HepG2 (cell line): ENCODE data around the gene LRBA. TPM values are rescaled to one million over a fixed set of nuclear protein-coding genes. Genes with fewer than 3 reads are reported as not detected.
A peak's percentile ranks its signal among the peaks of the same experiment; 100 is the strongest.

Experiments used
- ATAC-seq: fragments of 200-7000 bp; cut with Tn5 transposase; 3 replicates; pipeline ENCODE4 v1.9.1; 2020; ENCODE audit warnings: mild to moderate bottlenecking, moderate library complexity
- BruUV-seq: library from RNA; stranded (reverse); fragments of 400-500 nt; replicated peaks from 2 replicates; lab custom pipeline; 2021; lab: Mats Ljungman, UMichigan
- CTCF ChIA-PET: fragments of 300-600 bp; formaldehyde crosslinking; extraction: SDS; loops from one replicate; lab custom pipeline; 2021; ENCODE audit warnings: low total read pairs, inconsistent platforms, low intra/inter-chr PET ratio; lab: Yijun Ruan, JAX
- POLR2A ChIA-PET: fragments of 350-600 bp; sonication (Branson Sonifier 250); formaldehyde crosslinking; loops from one replicate; lab custom pipeline; 2020; ENCODE audit warnings: antibody characterized with exemption, inconsistent platforms; lab: Yijun Ruan, JAX
- DNase-seq: peaks from one replicate; pipeline ENCODE4 v3.0.0-alpha.2; 2015; ENCODE audit warnings: low spot score
- FAIRE-seq: peaks from 3 replicates; lab custom pipeline; 2011; peaks lifted over from hg19 to GRCh38; lab: Jason Lieb, UNC
- H2AFZ ChIP-seq: one replicate; pipeline ENCODE4 v1.6.1; 2011; ENCODE audit warnings: low read length, inconsistent platforms
- H3K27ac ChIP-seq: fragments of 300-600 bp; 3 replicates; pipeline ENCODE4 v1.8.0; 2011; ENCODE audit warnings: mixed run types, mild to moderate bottlenecking, mixed read lengths, low read length, inconsistent platforms; ENCODE audit not compliant: insufficient read depth; ENCODE audit errors: extremely low read length
- H3K27me3 ChIP-seq, 2 experiments: fragments of 200-600 bp in 1 of 2; 2 replicates in 1 of 2; 3 replicates in 1 of 2; pipeline versions ENCODE4 v1.6.0 to v1.8.0; 2011; ENCODE audit warnings: low read length in 2 of 2, mild to moderate bottlenecking in 2 of 2, moderate library complexity in 2 of 2, inconsistent platforms in 1 of 2; ENCODE audit not compliant: insufficient read depth in 2 of 2, control insufficient read depth in 1 of 2
- H3K36me3 ChIP-seq, 2 experiments: fragments of 200-600 bp in 1 of 2; replicated peaks in 1 of 2; 2 replicates in 1 of 2; 3 replicates in 1 of 2; pipeline versions ENCODE4 v1.5.1 to v1.8.0; 2011; ENCODE audit warnings: low read length in 2 of 2, inconsistent platforms in 1 of 2; ENCODE audit not compliant: insufficient read depth in 2 of 2, control insufficient read depth in 1 of 2
- H3K4me1 ChIP-seq: 2 replicates; pipeline ENCODE4 v1.5.1; 2012; ENCODE audit warnings: low read length, inconsistent platforms; ENCODE audit not compliant: insufficient read depth
- H3K4me2 ChIP-seq: 2 replicates; pipeline ENCODE4 v1.6.0; 2011; ENCODE audit warnings: low read depth, low read length, inconsistent platforms
- H3K4me3 ChIP-seq, 3 experiments: fragments of 200-600 bp in 1 of 3; sonication (generic), shearing (Covaris generic) in 1 of 3; replicated peaks in 1 of 3; 2 replicates each; pipeline ENCODE4 v1.5.1; 2011 to 2016; ENCODE audit warnings: low read length in 3 of 3, inconsistent platforms in 2 of 3, low read depth in 2 of 3, mild to moderate bottlenecking in 2 of 3, control low read depth in 1 of 3, mixed read lengths in 1 of 3; ENCODE audit not compliant: insufficient read depth in 1 of 3
- H3K79me2 ChIP-seq: one replicate; pipeline ENCODE4 v1.6.1; 2011; ENCODE audit warnings: low read length, inconsistent platforms; ENCODE audit not compliant: insufficient read depth
- H3K9ac ChIP-seq: 2 replicates; pipeline ENCODE4 v1.6.0; 2011; ENCODE audit warnings: mild to moderate bottlenecking, low read depth, low read length, inconsistent platforms; ENCODE audit not compliant: insufficient read depth
- H3K9me3 ChIP-seq: 2 replicates; pipeline ENCODE4 v1.5.1; 2012; ENCODE audit warnings: mild to moderate bottlenecking, low read length
- H4K20me1 ChIP-seq: 2 replicates; pipeline ENCODE4 v1.6.0; 2011; ENCODE audit warnings: inconsistent platforms, mild to moderate bottlenecking, low read length, moderate library complexity; ENCODE audit not compliant: insufficient read depth
- FOXK2 ChIP-seq: fragments of 450-650 bp; IDR thresholded peaks from 2 replicates; pipeline ENCODE4 v1.6.1; 2016
- HDAC1 ChIP-seq: sonication (generic); formaldehyde crosslinking; IDR thresholded peaks from 2 replicates; pipeline ENCODE4 v1.5.1; 2020; ENCODE audit warnings: mild to moderate bottlenecking, missing genetic modification reagents
- KLF11 ChIP-seq: IDR thresholded peaks from 2 replicates; pipeline ENCODE4 v1.6.1; 2016; ENCODE audit warnings: missing compliant biosample characterization
- ZFP82 ChIP-seq: sonication (generic); formaldehyde crosslinking; IDR thresholded peaks from 2 replicates; pipeline ENCODE4 v1.5.1; 2020; ENCODE audit warnings: mild to moderate bottlenecking, missing genetic modification reagents, borderline replicate concordance
- ZNF33B ChIP-seq: sonication (generic); formaldehyde crosslinking; IDR thresholded peaks from 2 replicates; pipeline ENCODE4 v1.5.1; 2020; ENCODE audit warnings: mild to moderate bottlenecking, missing genetic modification reagents
- ZNF557 ChIP-seq: sonication (generic); formaldehyde crosslinking; IDR thresholded peaks from 2 replicates; pipeline ENCODE4 v1.4.0; 2020; ENCODE audit warnings: missing genetic modification reagents
- ZNF572 ChIP-seq: sonication (generic); formaldehyde crosslinking; IDR thresholded peaks from 2 replicates; pipeline ENCODE4 v1.5.1; 2020; ENCODE audit warnings: mild to moderate bottlenecking, missing genetic modification reagents
- WGBS: methylation state at CpG from one replicate; pipeline ENCODE4 v1.1.6; 2017; ENCODE audit warnings: low lambda C conversion rate; 5-methylcytosine and 5-hydroxymethylcytosine counted together
- in situ Hi-C: cut with HindIII; loops from 2 replicates; pipeline ENCODE4 v1.10.0; 2017; ENCODE audit warnings: low pct_unique_long_range_greater_than_20kb; ENCODE audit not compliant: extremely low pct_ligation_motif_present
- intact Hi-C: fragments of 100-400 bp; cut with micrococcal nuclease; formaldehyde crosslinking; loops from one replicate; pipeline ENCODE4 v1.10.0; 2022; ENCODE audit not compliant: unreplicated experiment
- polyA plus RNA-seq, 8 experiments: library from polyadenylated mRNA; depleted of rRNA in 3 of 8; stranded (reverse) in 7 of 8; unstranded in 1 of 8; fragments of >200 nt; fragmentation: Illumina TruSeq in 4 of 8; extraction: Trizol in 4 of 8; gene quantifications; 2 replicates each; pipeline versions ENCODE4 v1.2.1 to v1.2.3, GENCODE V29; 2011 to 2016; ENCODE audit warnings: low read depth in 4 of 8, missing spikeins in 1 of 8, mixed read lengths in 1 of 8; ENCODE audit not compliant: insufficient read depth in 1 of 8
- total RNA-seq, 5 experiments: library from RNA; depleted of rRNA; stranded (reverse); fragments of >200 nt; fragmentation: Illumina TruSeq; extraction: Trizol; gene quantifications; 2 replicates each; pipeline ENCODE4 v1.2.3, GENCODE V29; 2016; ENCODE audit warnings: low read depth in 1 of 5
- TF ChIP-seq, protein P1 (sequence below): sonication (generic); formaldehyde crosslinking; IDR thresholded peaks from 2 replicates; pipeline ENCODE4 v1.5.0; 2020; ENCODE audit warnings: mild to moderate bottlenecking, missing genetic modification reagents, borderline replicate concordance
- TF ChIP-seq, protein P2 (sequence below): IDR thresholded peaks from 2 replicates; pipeline ENCODE4 v1.6.1; 2016; ENCODE audit warnings: missing compliant biosample characterization, missing genetic modification reagents, borderline replicate concordance
- TF ChIP-seq, protein P3 (sequence below): sonication (generic); formaldehyde crosslinking; IDR thresholded peaks from 2 replicates; pipeline ENCODE4 v1.4.0; 2020; ENCODE audit warnings: mild to moderate bottlenecking, missing genetic modification reagents

The LRBA gene
- total and polyA plus RNA-seq, 2 of the 13 experiments (the other 11 are each of a cell fraction or from before 2014, with no cell fraction given) = 21.0 to 37.2 TPM

DNA sequence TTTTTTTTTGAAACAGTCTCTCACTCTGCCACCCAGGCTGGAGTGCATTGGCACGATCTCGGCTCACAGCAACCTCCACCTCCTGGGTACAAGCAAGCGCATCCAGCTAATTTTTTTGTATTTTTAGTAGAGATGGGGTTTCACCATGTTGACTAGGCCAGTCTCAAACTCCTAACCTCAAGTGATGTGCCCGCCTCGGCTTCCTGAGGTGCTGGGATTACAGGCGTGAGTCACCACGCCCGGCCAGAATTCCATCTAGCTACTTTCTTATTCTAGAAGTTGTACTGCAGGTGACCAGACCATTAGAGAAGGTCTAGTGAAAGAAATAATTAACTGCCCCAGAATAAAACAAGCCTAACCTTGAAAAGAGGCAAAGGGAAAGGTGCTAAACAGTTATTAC is 2.3 kb downstream of the LRBA start:
- no peak overlapping the region for H3K27ac ChIP-seq
- ChIA-PET POLR2A (interaction anchor here (1.0 kb wide), 1 partner anchor 86 kb away, joined by 3 read pairs; no protein-coding TSS in a partner anchor), CTCF (no interaction called here)
- 69% methylated on average over 8 of the region's 8 CpGs for WGBS
- peak overlapping the region; percentile 29; the same call in 1 of the 2 replicates for H3K9ac ChIP-seq
- BruUV-seq = no TSS peak
- in situ Hi-C loops = no loop called here
- H3K27me3 ChIP-seq = no peaks in the 10 kb centered on the region; a peak in 1 of 5 replicates
- no peaks in the 10 kb centered on the region for H3K9me3 ChIP-seq
- peak overlapping the region; percentile 38 to 99 (median 97) for H3K4me3 ChIP-seq
- peaks cover 0 to 5% of the 10 kb centered on the region in 2 experiments; a peak in 1 of 5 replicates for H3K36me3 ChIP-seq
- H3K4me1 ChIP-seq = peaks cover 23% of the 10 kb centered on the region
- no peak for TF ChIP-seq KLF11 (CRISPR knock-in tag)
- TF ChIP-seq, protein P1, sequence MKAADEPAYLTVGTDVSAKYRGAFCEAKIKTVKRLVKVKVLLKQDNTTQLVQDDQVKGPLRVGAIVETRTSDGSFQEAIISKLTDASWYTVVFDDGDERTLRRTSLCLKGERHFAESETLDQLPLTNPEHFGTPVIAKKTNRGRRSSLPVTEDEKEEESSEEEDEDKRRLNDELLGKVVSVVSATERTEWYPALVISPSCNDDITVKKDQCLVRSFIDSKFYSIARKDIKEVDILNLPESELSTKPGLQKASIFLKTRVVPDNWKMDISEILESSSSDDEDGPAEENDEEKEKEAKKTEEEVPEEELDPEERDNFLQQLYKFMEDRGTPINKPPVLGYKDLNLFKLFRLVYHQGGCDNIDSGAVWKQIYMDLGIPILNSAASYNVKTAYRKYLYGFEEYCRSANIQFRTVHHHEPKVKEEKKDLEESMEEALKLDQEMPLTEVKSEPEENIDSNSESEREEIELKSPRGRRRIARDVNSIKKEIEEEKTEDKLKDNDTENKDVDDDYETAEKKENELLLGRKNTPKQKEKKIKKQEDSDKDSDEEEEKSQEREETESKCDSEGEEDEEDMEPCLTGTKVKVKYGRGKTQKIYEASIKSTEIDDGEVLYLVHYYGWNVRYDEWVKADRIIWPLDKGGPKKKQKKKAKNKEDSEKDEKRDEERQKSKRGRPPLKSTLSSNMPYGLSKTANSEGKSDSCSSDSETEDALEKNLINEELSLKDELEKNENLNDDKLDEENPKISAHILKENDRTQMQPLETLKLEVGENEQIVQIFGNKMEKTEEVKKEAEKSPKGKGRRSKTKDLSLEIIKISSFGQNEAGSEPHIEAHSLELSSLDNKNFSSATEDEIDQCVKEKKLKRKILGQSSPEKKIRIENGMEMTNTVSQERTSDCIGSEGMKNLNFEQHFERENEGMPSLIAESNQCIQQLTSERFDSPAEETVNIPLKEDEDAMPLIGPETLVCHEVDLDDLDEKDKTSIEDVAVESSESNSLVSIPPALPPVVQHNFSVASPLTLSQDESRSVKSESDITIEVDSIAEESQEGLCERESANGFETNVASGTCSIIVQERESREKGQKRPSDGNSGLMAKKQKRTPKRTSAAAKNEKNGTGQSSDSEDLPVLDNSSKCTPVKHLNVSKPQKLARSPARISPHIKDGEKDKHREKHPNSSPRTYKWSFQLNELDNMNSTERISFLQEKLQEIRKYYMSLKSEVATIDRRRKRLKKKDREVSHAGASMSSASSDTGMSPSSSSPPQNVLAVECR (CRISPR knock-in tag) = no peak
- TF ChIP-seq ZFP82 (CRISPR knock-in tag) = no peak
- TF ChIP-seq HDAC1 (CRISPR knock-in tag) = no peak
- no peak for TF ChIP-seq ZNF33B (CRISPR knock-in tag)
- TF ChIP-seq, protein P2, sequence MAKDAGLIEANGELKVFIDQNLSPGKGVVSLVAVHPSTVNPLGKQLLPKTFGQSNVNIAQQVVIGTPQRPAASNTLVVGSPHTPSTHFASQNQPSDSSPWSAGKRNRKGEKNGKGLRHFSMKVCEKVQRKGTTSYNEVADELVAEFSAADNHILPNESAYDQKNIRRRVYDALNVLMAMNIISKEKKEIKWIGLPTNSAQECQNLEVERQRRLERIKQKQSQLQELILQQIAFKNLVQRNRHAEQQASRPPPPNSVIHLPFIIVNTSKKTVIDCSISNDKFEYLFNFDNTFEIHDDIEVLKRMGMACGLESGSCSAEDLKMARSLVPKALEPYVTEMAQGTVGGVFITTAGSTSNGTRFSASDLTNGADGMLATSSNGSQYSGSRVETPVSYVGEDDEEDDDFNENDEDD = no peak
- no peak for TF ChIP-seq FOXK2
- no peak for TF ChIP-seq ZNF572 (CRISPR knock-in tag)
- TF ChIP-seq, protein P3, sequence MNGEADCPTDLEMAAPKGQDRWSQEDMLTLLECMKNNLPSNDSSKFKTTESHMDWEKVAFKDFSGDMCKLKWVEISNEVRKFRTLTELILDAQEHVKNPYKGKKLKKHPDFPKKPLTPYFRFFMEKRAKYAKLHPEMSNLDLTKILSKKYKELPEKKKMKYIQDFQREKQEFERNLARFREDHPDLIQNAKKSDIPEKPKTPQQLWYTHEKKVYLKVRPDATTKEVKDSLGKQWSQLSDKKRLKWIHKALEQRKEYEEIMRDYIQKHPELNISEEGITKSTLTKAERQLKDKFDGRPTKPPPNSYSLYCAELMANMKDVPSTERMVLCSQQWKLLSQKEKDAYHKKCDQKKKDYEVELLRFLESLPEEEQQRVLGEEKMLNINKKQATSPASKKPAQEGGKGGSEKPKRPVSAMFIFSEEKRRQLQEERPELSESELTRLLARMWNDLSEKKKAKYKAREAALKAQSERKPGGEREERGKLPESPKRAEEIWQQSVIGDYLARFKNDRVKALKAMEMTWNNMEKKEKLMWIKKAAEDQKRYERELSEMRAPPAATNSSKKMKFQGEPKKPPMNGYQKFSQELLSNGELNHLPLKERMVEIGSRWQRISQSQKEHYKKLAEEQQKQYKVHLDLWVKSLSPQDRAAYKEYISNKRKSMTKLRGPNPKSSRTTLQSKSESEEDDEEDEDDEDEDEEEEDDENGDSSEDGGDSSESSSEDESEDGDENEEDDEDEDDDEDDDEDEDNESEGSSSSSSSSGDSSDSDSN (CRISPR knock-in tag) = no peak
- no peak for TF ChIP-seq ZNF557
- peak overlapping the region; percentile 86 for H3K4me2 ChIP-seq
- intact Hi-C loops = no loop called here
- peaks cover 12% of the 10 kb centered on the region for H4K20me1 ChIP-seq
- no peak overlapping the region for H2AFZ ChIP-seq
- no peak for ATAC-seq
- no peak for FAIRE-seq
- H3K79me2 ChIP-seq = peaks cover 37% of the 10 kb centered on the region
- no peak for DNase-seq
